KMS-11 (cell line): ENCODE measurements around the gene CASP14.

Experiments
- H2AFZ ChIP-seq: fragments of 200-600 bp; sonication (generic); 2 replicates; pipeline ENCODE4 v1.6.1; 2016; ENCODE audit warnings: antibody characterized with exemption, mixed run types, low read depth
- H3K27ac ChIP-seq: fragments of 200-600 bp; sonication (generic); 2 replicates; pipeline ENCODE4 v1.6.1; 2016; ENCODE audit warnings: mild to moderate bottlenecking, mixed run types
- H3K27me3 ChIP-seq: fragments of 200-600 bp; sonication (generic); 2 replicates; pipeline ENCODE4 v1.6.1; 2017; ENCODE audit warnings: mild to moderate bottlenecking, low read depth, mixed run types, moderate library complexity; ENCODE audit not compliant: insufficient read depth
- H3K36me3 ChIP-seq: fragments of 200-600 bp; sonication (generic); 2 replicates; pipeline ENCODE4 v1.6.1; 2017; ENCODE audit warnings: mild to moderate bottlenecking, mixed run types; ENCODE audit not compliant: insufficient read depth
- H3K4me1 ChIP-seq: fragments of 200-600 bp; sonication (generic); 2 replicates; pipeline ENCODE4 v1.6.1; 2016; ENCODE audit warnings: mild to moderate bottlenecking, low read depth, mixed run types; ENCODE audit not compliant: poor library complexity, severe bottlenecking
- H3K4me2 ChIP-seq: fragments of 200-600 bp; sonication (generic); 2 replicates; pipeline ENCODE4 v1.7.0; 2016; ENCODE audit warnings: mild to moderate bottlenecking, mixed run types
- H3K4me3 ChIP-seq: fragments of 200-600 bp; sonication (generic); IDR thresholded peaks from 2 replicates; pipeline ENCODE4 v1.6.1; 2017; ENCODE audit warnings: low read depth, low read length, mixed read lengths; ENCODE audit not compliant: insufficient read depth
- H3K79me2 ChIP-seq: fragments of 200-600 bp; sonication (generic); 2 replicates; pipeline ENCODE4 v1.6.1; 2016; ENCODE audit warnings: low read depth, mixed run types; ENCODE audit not compliant: insufficient read depth
- H3K9ac ChIP-seq: fragments of 200-600 bp; sonication (generic); 2 replicates; pipeline ENCODE4 v1.6.1; 2016; ENCODE audit warnings: mild to moderate bottlenecking, mixed run types
- H4K20me1 ChIP-seq: fragments of 200-600 bp; sonication (generic); 2 replicates; pipeline ENCODE4 v1.6.1; 2016; ENCODE audit warnings: mild to moderate bottlenecking, mixed run types; ENCODE audit not compliant: insufficient read depth
- CTCF ChIP-seq: fragments of 200-600 bp; sonication (generic); conservative IDR thresholded peaks from 2 replicates; pipeline ENCODE4 v1.6.1; 2017; ENCODE audit warnings: low read depth, mild to moderate bottlenecking, antibody characterized with exemption, low read length, moderate library complexity, mixed read lengths

CASP14 gene

GRCh38 chr19:15048885-15049541 is at the start of gene CASP14:
CASP14 (plus strand) TSS chr19:15049480; CDS start chr19:15052252, 2,772 bp downstream.
- Histone ChIP-seq H3K36me3 (no peaks in the 10 kb centered on the region), H3K27ac (no peak within 1 kb of the TSS), H3K27me3 (peaks cover 3% of the 10 kb centered on the region; the same call in 1 of the 2 replicates), H3K4me1 (no peaks in the 10 kb centered on the region), H3K9ac (no peak within 1 kb of the TSS), H3K4me3 (no peak within 1 kb of the TSS), H3K79me2 (no peaks in the 10 kb centered on the region), H3K4me2 (no peak within 1 kb of the TSS), H2AFZ (no peak within 1 kb of the TSS), H4K20me1 (no peaks in the 10 kb centered on the region)
- TF ChIP-seq CTCF, result no peak

- Histone ChIP-seq H3K4me2 (no peak overlapping the region), H3K4me1 (no peaks in the 10 kb centered on the region), H2AFZ (no peak overlapping the region), H3K27me3 (no peaks in the 10 kb centered on the region), H3K4me3 (no peak overlapping the region), H3K79me2 (no peaks in the 10 kb centered on the region), H3K27ac (no peak overlapping the region), H4K20me1 (no peaks in the 10 kb centered on the region), H3K9ac (no peak overlapping the region), H3K36me3 (no peaks in the 10 kb centered on the region)
- no peak for TF ChIP-seq CTCF
Observed at GRCh38 chr19:15008308-15008707, 41.0 kb upstream of the CASP14 start.

- no peak overlapping the region for H3K9ac ChIP-seq
- no peaks in the 10 kb centered on the region for H4K20me1 ChIP-seq
- no peak overlapping the region for H3K27ac ChIP-seq
- TF ChIP-seq CTCF, result no peak
- H3K36me3 ChIP-seq, result no peaks in the 10 kb centered on the region
- H3K4me2 ChIP-seq, result no peak overlapping the region
- H3K4me1 ChIP-seq, result no peaks in the 10 kb centered on the region
- H3K79me2 ChIP-seq, result no peaks in the 10 kb centered on the region
- no peak overlapping the region for H3K4me3 ChIP-seq
- no peaks in the 10 kb centered on the region for H3K27me3 ChIP-seq
- H2AFZ ChIP-seq, result no peak overlapping the region
Observed at GRCh38 chr19:15010501-15011300, 38.6 kb upstream of the CASP14 start.

GRCh38 chr19:15014579-15014978 is 34.7 kb upstream of the CASP14 start:
- Histone ChIP-seq H3K27me3 (no peaks in the 10 kb centered on the region; the same call in 1 of the 2 replicates), H3K36me3 (no peaks in the 10 kb centered on the region), H4K20me1 (no peaks in the 10 kb centered on the region), H3K4me2 (no peak overlapping the region), H2AFZ (no peak overlapping the region), H3K4me3 (no peak overlapping the region), H3K4me1 (no peaks in the 10 kb centered on the region), H3K27ac (no peak overlapping the region), H3K79me2 (no peaks in the 10 kb centered on the region), H3K9ac (no peak overlapping the region)
- no peak for TF ChIP-seq CTCF
